Dermis blood vessel endothelial cell (primary cell): Measurements from ENCODE around the gene LYPD5. TPM values are rescaled to one million over a fixed set of nuclear protein-coding genes. Genes with fewer than 3 reads are reported as not detected.

Experiments
- DNase-seq: peaks from one replicate; pipeline ENCODE4 v3.0.0; 2010
- total RNA-seq: library from RNA; depleted of rRNA; stranded (reverse); fragments of >200 nt; gene quantifications from 2 replicates; pipeline ENCODE4 v1.2.3, GENCODE V29; 2014

The LYPD5 gene
- total RNA-seq, 1 donor from 2014 or later = 0.17 TPM

- DNase-seq = no peak
Measured at GRCh38 chr19:43749898-43750297, 52.3 kb downstream of the LYPD5 start.

GRCh38 chr19:43749152-43749551 lies 53.1 kb downstream of the LYPD5 start:
- DNase-seq = no peak

- no peak for DNase-seq
Measured at GRCh38 chr19:43748685-43749084, 53.6 kb downstream of the LYPD5 start.

GRCh38 chr19:43748205-43748594 lies 54.0 kb downstream of the LYPD5 start:
- DNase-seq = no peak

- peak; percentile 30 for DNase-seq
Measured at GRCh38 chr19:43747557-43748204, 54.6 kb downstream of the LYPD5 start.

Other genes starting within 250 kb of the LYPD5 start
- gene XRCC1, start 226.9 kb downstream of the LYPD5 start, total RNA-seq = 16.8 and 18.6 TPM in 2 replicates
- 0.68 and 3.7 TPM in 2 replicates for gene PINLYP, start 226.6 kb downstream of the LYPD5 start, total RNA-seq
- gene IRGQ, start 206.3 kb downstream of the LYPD5 start, total RNA-seq = 27.2 and 34.6 TPM in 2 replicates
- gene ZNF576, start 205.9 kb downstream of the LYPD5 start, total RNA-seq = 10.8 and 12.6 TPM in 2 replicates
- 0.05 and 0.17 TPM in 2 replicates for gene SRRM5, start 190.4 kb downstream of the LYPD5 start, total RNA-seq
- 41.5 and 46.5 TPM in 2 replicates for gene ZNF428, start 182.8 kb downstream of the LYPD5 start, total RNA-seq
- 8.7 and 11.9 TPM in 2 replicates for gene CADM4, start 162.6 kb downstream of the LYPD5 start, total RNA-seq
- gene PLAUR, start 132.3 kb downstream of the LYPD5 start, total RNA-seq = 23.3 and 24.2 TPM in 2 replicates
- gene IRGC, start 86.4 kb downstream of the LYPD5 start, total RNA-seq = not detected in 2 replicates
- 8.8 and 9.0 TPM in 2 replicates for gene SMG9, start 47.5 kb downstream of the LYPD5 start, total RNA-seq
- 0.09 and 0.51 TPM in 2 replicates for gene KCNN4, start 21.5 kb downstream of the LYPD5 start, total RNA-seq
- gene ZNF283, start 24.9 kb upstream of the LYPD5 start, total RNA-seq = 10.9 and 11.1 TPM in 2 replicates
- 0.51 and 1.5 TPM in 2 replicates for gene ZNF404, start 81.5 kb upstream of the LYPD5 start, total RNA-seq
- 19.2 and 21.0 TPM in 2 replicates for gene ZNF45, start 132.8 kb upstream of the LYPD5 start, total RNA-seq
- 4.9 and 6.8 TPM in 2 replicates for gene ZNF221, start 148.8 kb upstream of the LYPD5 start, total RNA-seq
- gene ZNF155, start 181.7 kb upstream of the LYPD5 start, total RNA-seq = 6.6 and 9.5 TPM in 2 replicates
- gene ZNF230, start 200.5 kb upstream of the LYPD5 start, total RNA-seq = 2.6 and 3.7 TPM in 2 replicates
- 4.8 and 7.5 TPM in 2 replicates for gene ZNF222, start 222.9 kb upstream of the LYPD5 start, total RNA-seq
- gene ZNF223, start 249.6 kb upstream of the LYPD5 start, total RNA-seq = 6.3 and 8.3 TPM in 2 replicates